ENCODE results near the gene ANO1. TPM values are rescaled to one million over a fixed set of nuclear protein-coding genes. Genes with fewer than 3 reads are reported as not detected.

ANO1 gene
- polyA plus RNA-seq, 1 of the 3 experiments (the other 2 are of a cell fraction): not detected

GRCh38 chr11:70055444-70055843, 22.7 kb upstream of the ANO1 start:
- no peak overlapping the region for H3K27ac ChIP-seq (ENCODE audit: low read depth in 2 of 2, low read length in 1 of 2)
- H3K27me3 ChIP-seq (ENCODE audit: insufficient read depth): no peaks in the 10 kb centered on the region
- H2AFZ ChIP-seq (ENCODE audit: low read depth): no peak overlapping the region
- no peaks in the 10 kb centered on the region for H3F3A ChIP-seq (replicated peaks; ENCODE audit: insufficient read depth)
- H4K20me1 ChIP-seq (ENCODE audit: insufficient read depth): no peaks in the 10 kb centered on the region
- H3K4me3 ChIP-seq (ENCODE audit: low read depth in 2 of 2, low read length in 1 of 2): no peak overlapping the region
- no peak for TF ChIP-seq RAD21 (IDR thresholded peaks at IDR 0.05; ENCODE audit: low read length)
- no peak for TF ChIP-seq TAF1 (IDR thresholded peaks at IDR 0.05; ENCODE audit: borderline replicate concordance, low read depth, low read length)
- TF ChIP-seq POLR2AphosphoS5 (IDR thresholded peaks at IDR 0.05; ENCODE audit: low read depth, low read length): no peak
- no peak for TF ChIP-seq RFX5 (IDR thresholded peaks at IDR 0.05; ENCODE audit: low read length)
- TF ChIP-seq YY1 (IDR thresholded peaks at IDR 0.05; ENCODE audit: low read depth): no peak
- TF ChIP-seq MXI1 (IDR thresholded peaks at IDR 0.05; ENCODE audit: low read depth, low read length): no peak
- TF ChIP-seq NRF1 (IDR thresholded peaks at IDR 0.05; ENCODE audit: low read depth, low read length): no peak
- no peak for TF ChIP-seq CHD2 (IDR thresholded peaks at IDR 0.05; ENCODE audit: low read length, partially characterized antibody)
- no peak for TF ChIP-seq NFIC (IDR thresholded peaks at IDR 0.05; ENCODE audit: borderline replicate concordance)
- no peaks in the 10 kb centered on the region for H3K79me2 ChIP-seq (ENCODE audit: insufficient read depth)
- CTCF ChIA-PET: no interaction called here
- peaks cover 3% of the 10 kb centered on the region for H3K9me3 ChIP-seq
- H3K4me2 ChIP-seq: no peak overlapping the region
- no peak for DNase-seq
- 39% methylated on average over 3 of the region's 3 CpGs for WGBS (ENCODE audit: low lambda C conversion rate)
- no peak overlapping the region for H3K9ac ChIP-seq
- no peaks in the 10 kb centered on the region for H3K9me2 ChIP-seq
- POLR2A ChIA-PET: no interaction called here
- no peaks in the 10 kb centered on the region for H3K4me1 ChIP-seq (ENCODE audit: control insufficient read depth in 1 of 2, insufficient read depth in 2 of 2, low read depth in 1 of 2, low read length in 1 of 2)
- no peaks in the 10 kb centered on the region for H3K36me3 ChIP-seq (replicated peaks in 1 of 2; ENCODE audit: control insufficient read depth in 1 of 2, insufficient read depth in 2 of 2, low read length in 1 of 2)

GRCh38 chr11:70057080-70057479, 21.0 kb upstream of the ANO1 start:
- 11% methylated on average over 3 of the region's 3 CpGs for WGBS (ENCODE audit: low lambda C conversion rate)
- no peaks in the 10 kb centered on the region for H3K27me3 ChIP-seq (ENCODE audit: insufficient read depth)
- H4K20me1 ChIP-seq (ENCODE audit: insufficient read depth): no peaks in the 10 kb centered on the region
- peaks cover 3% of the 10 kb centered on the region for H3K9me3 ChIP-seq
- no peaks in the 10 kb centered on the region for H3F3A ChIP-seq (replicated peaks; ENCODE audit: insufficient read depth)
- H3K4me1 ChIP-seq (ENCODE audit: control insufficient read depth in 1 of 2, insufficient read depth in 2 of 2, low read depth in 1 of 2, low read length in 1 of 2): no peaks in the 10 kb centered on the region
- POLR2A ChIA-PET: no interaction called here
- H2AFZ ChIP-seq (ENCODE audit: low read depth): no peak overlapping the region
- H3K9me2 ChIP-seq: no peaks in the 10 kb centered on the region
- no peak overlapping the region for H3K9ac ChIP-seq
- H3K79me2 ChIP-seq (ENCODE audit: insufficient read depth): no peaks in the 10 kb centered on the region
- CTCF ChIA-PET: interaction anchor here (0.6 to 1.0 kb wide), 3 partner anchors 9 to 126 kb away, joined by 3 read pairs; no protein-coding TSS in a partner anchor
- no peak overlapping the region for H3K4me2 ChIP-seq
- DNase-seq: no peak
- no peak overlapping the region for H3K27ac ChIP-seq (ENCODE audit: low read depth in 2 of 2, low read length in 1 of 2)
- 0 out of 4 replicates have a peak, but pooled peaks of 1 of the 2 experiments have one; percentile 19 for TF ChIP-seq EP300 (IDR thresholded peaks at IDR 0.05; ENCODE audit: borderline replicate concordance in 1 of 2, low read depth in 1 of 2, low read length in 1 of 2)
- TF ChIP-seq YY1 (IDR thresholded peaks at IDR 0.05; ENCODE audit: low read depth): no peak
- no peaks in the 10 kb centered on the region for H3K36me3 ChIP-seq (replicated peaks in 1 of 2; ENCODE audit: control insufficient read depth in 1 of 2, insufficient read depth in 2 of 2, low read length in 1 of 2)
- no peak overlapping the region for H3K4me3 ChIP-seq (ENCODE audit: low read depth in 2 of 2, low read length in 1 of 2)

GRCh38 chr11:70059971-70060370, 18.1 kb upstream of the ANO1 start:
- Histone ChIP-seq H3K9me3 (no peaks in the 10 kb centered on the region; the same call in 1 of the 2 replicates), H3K9ac (no peak overlapping the region), H3F3A (replicated peaks; ENCODE audit: insufficient read depth) (no peaks in the 10 kb centered on the region), H3K4me1 (ENCODE audit: control insufficient read depth in 1 of 2, insufficient read depth in 2 of 2, low read depth in 1 of 2, low read length in 1 of 2) (peaks cover 0 to 5% of the 10 kb centered on the region in 2 experiments; a peak in 1 of 4 replicates), H3K79me2 (ENCODE audit: insufficient read depth) (no peaks in the 10 kb centered on the region), H3K36me3 (replicated peaks in 1 of 2; ENCODE audit: control insufficient read depth in 1 of 2, insufficient read depth in 2 of 2, low read length in 1 of 2) (no peaks in the 10 kb centered on the region), H3K4me2 (no peak overlapping the region), H3K4me3 (ENCODE audit: low read depth in 2 of 2, low read length in 1 of 2) (no peak overlapping the region), H2AFZ (ENCODE audit: low read depth) (no peak overlapping the region), H4K20me1 (ENCODE audit: insufficient read depth) (no peaks in the 10 kb centered on the region), H3K9me2 (no peaks in the 10 kb centered on the region), H3K27ac (ENCODE audit: low read depth in 2 of 2, low read length in 1 of 2) (no peak overlapping the region), H3K27me3 (ENCODE audit: insufficient read depth) (no peaks in the 10 kb centered on the region)
- 65% methylated on average over 5 of the region's 5 CpGs for WGBS (ENCODE audit: low lambda C conversion rate)
- CTCF ChIA-PET: no interaction called here
- no peak for TF ChIP-seq TAF1 (IDR thresholded peaks at IDR 0.05; ENCODE audit: borderline replicate concordance, low read depth, low read length)
- no peak for TF ChIP-seq USF2 (IDR thresholded peaks at IDR 0.05; ENCODE audit: borderline replicate concordance, low read depth, low read length)
- no peak for TF ChIP-seq NFIC (IDR thresholded peaks at IDR 0.05; ENCODE audit: borderline replicate concordance)
- POLR2A ChIA-PET: no interaction called here
- no peak for DNase-seq
